DLD1 (cell line): ENCODE measurements around the gene CDC25C.
"Not testable (repeated sequence)": the region's sequence is repeated elsewhere in the genome, so short reads cannot be mapped to it uniquely, and the experiment has no call there.

Experiments
- in situ Hi-C: cut with HindIII; loops from 2 replicates; pipeline ENCODE4 v1.10.0; 2017; ENCODE audit warnings: low sequenced_read_pairs

CDC25C gene

GRCh38 chr5:138349852-138350562, 18.4 kb upstream of the CDC25C start:
- in situ Hi-C loops: no loop called here

- in situ Hi-C loops: no loop called here
Observed at GRCh38 chr5:138346889-138347288, 15.3 kb upstream of the CDC25C start.

- in situ Hi-C loops: no loop called here
Observed at GRCh38 chr5:138344887-138345622, 13.5 kb upstream of the CDC25C start.

GRCh38 chr5:138340008-138340407, 8.4 kb upstream of the CDC25C start:
- in situ Hi-C loops: no loop called here

- in situ Hi-C loops: no loop called here
Observed at GRCh38 chr5:138339464-138339863, 7.9 kb upstream of the CDC25C start.

- in situ Hi-C loops: no loop called here
Observed at GRCh38 chr5:138339091-138339456, 7.5 kb upstream of the CDC25C start.

GRCh38 chr5:138338411-138339090, 6.9 kb upstream of the CDC25C start:
- in situ Hi-C loops: no loop called here

- in situ Hi-C loops: no loop called here
Observed at GRCh38 chr5:138337685-138338410, 6.2 kb upstream of the CDC25C start, which contains the start of gene FAM53C. Gene FAM53C, plus strand, starts transcription at chr5:138338266. Its CDS starts 3,070 bp downstream, at chr5:138341336.

- in situ Hi-C loops: no loop called here
Observed at GRCh38 chr5:138336952-138337684, 5.5 kb upstream of the CDC25C start.

- in situ Hi-C loops: no loop called here
Observed at GRCh38 chr5:138334867-138335447, 3.4 kb upstream of the CDC25C start.

GRCh38 chr5:138330813-138331448, 673 bp downstream of the CDC25C start:
- in situ Hi-C loops: no loop called here

GRCh38 chr5:138318211-138318610, 13.4 kb downstream of the CDC25C start:
- in situ Hi-C loops: not testable (repeated sequence)

- in situ Hi-C loops: no loop called here
Observed at GRCh38 chr5:138316355-138316754, 15.2 kb downstream of the CDC25C start.

- in situ Hi-C loops: no loop called here
Observed at GRCh38 chr5:138315751-138316278, 15.8 kb downstream of the CDC25C start.

GRCh38 chr5:138305797-138306196, 25.8 kb downstream of the CDC25C start:
- in situ Hi-C loops: no loop called here

GRCh38 chr5:138303372-138303771, 28.2 kb downstream of the CDC25C start:
- in situ Hi-C loops: no loop called here

- in situ Hi-C loops: no loop called here
Observed at GRCh38 chr5:138289296-138289695, 42.3 kb downstream of the CDC25C start.

GRCh38 chr5:138287246-138287645, 44.4 kb downstream of the CDC25C start:
- in situ Hi-C loops: no loop called here
